ENCODE data around the gene GDF7. TPM values are rescaled to one million over a fixed set of nuclear protein-coding genes. Genes with fewer than 3 reads are reported as not detected.
A peak's percentile ranks its signal among the peaks of the same experiment; 100 is the strongest.

GDF7 gene
- total and polyA plus RNA-seq, 10 donors = 0.83 to 3.8 (median 1.9) TPM

- intact Hi-C loops (cut with DNase I; ENCODE audit: low total_unique reads) = no loop called here
- H3K36me3 ChIP-seq = peaks cover 0 to 54% (median 0%) of the 10 kb centered on the region in 6 donors
- peak overlapping the region in 5 of 8 donors; percentile 29 to 74 (median 63) for H3K27ac ChIP-seq
- H3K4me3 ChIP-seq = peak overlapping the region in 1 of 8 donors; percentile 21
- no peaks in the 10 kb centered on the region for H3K27me3 ChIP-seq (replicated peaks in 1 of 7)
- no peaks in the 10 kb centered on the region for H3K9me3 ChIP-seq
- 11 to 33% (median 23%) methylated on average over 4 of the region's 4 CpGs for WGBS, 5 donors
- no peak for DNase-seq
- TF ChIP-seq POLR2AphosphoS5 (IDR thresholded peaks at IDR 0.05) = no peak
- peaks cover 0 to 22% (median 17%) of the 10 kb centered on the region in 6 donors for H3K4me1 ChIP-seq
These were observed 32.1 kb downstream of the GDF7 start for GRCh38 chr2:20698916-20699613.

GRCh38 chr2:20702563-20702962 is 35.6 kb downstream of the GDF7 start:
- no peak overlapping the region for H3K4me3 ChIP-seq
- H3K36me3 ChIP-seq = peaks cover 0 to 23% (median 0%) of the 10 kb centered on the region in 6 donors
- no peak for DNase-seq
- no peaks in the 10 kb centered on the region for H3K27me3 ChIP-seq (replicated peaks in 1 of 7)
- TF ChIP-seq POLR2AphosphoS5 (IDR thresholded peaks at IDR 0.05) = no peak
- no peak overlapping the region for H3K27ac ChIP-seq
- intact Hi-C loops (cut with DNase I; ENCODE audit: low total_unique reads) = no loop called here
- H3K9me3 ChIP-seq = no peaks in the 10 kb centered on the region
- WGBS, 5 donors = 88 to 94% (median 90%) methylated on average over 5 of the region's 5 CpGs
- peaks cover 0 to 22% (median 17%) of the 10 kb centered on the region in 6 donors for H3K4me1 ChIP-seq

DNA sequence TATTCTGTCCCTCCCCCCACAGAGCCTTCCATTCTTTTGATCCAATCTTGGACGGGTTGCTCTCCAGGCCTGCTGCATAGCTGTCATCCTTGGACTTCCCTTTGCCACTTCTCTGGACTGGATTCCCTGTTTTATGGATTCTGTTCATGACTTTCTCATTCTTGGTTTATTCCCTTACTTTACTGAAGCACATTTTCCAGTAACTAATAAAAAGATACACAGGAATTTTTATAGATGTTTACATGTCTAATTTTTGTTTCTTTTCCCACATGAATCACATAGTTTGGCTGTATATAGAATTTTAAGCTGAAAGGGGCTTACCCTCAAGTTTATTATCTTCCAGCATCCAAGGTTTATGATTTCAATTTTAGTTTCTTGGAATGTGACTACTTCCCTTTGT is 37.9 kb downstream of the GDF7 start:
- intact Hi-C loops (cut with DNase I; ENCODE audit: low total_unique reads) = no loop called here
- 86 to 93% (median 88%) methylated on average over 1 of the region's 1 CpG for whole genome bisulfite sequencing, 5 donors

DNA sequence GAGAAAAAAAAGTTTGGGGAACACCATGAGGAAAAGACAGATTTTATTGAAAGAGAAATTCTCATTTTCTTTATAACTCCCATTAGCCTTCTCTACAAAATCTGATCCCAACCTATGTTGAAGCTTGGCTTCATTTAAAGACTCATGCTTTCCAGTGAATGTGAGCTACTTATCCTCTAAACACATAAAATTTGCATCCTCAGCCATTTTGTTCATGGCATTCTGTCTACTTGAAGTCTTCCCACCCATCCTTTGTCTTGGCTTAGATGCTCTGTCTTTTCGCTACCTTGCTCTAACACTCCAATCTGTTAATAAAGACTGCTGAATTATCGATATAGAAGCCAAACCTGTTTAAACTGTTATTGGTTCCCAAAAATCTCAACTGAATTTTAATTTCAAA is 39.3 kb downstream of the GDF7 start:
- intact Hi-C loops (cut with DNase I; ENCODE audit: low total_unique reads) = no loop called here
- H3K27ac ChIP-seq = no peak overlapping the region

More for the DNA sequence above, 37.9 kb downstream of the GDF7 start:
- DNase-seq = no peak
- peaks cover 0 to 14% (median 0%) of the 10 kb centered on the region in 6 donors for H3K36me3 ChIP-seq
- H3K4me1 ChIP-seq = peaks cover 0 to 9% (median 3%) of the 10 kb centered on the region in 6 donors
- no peak overlapping the region for H3K27ac ChIP-seq
- TF ChIP-seq POLR2AphosphoS5 (IDR thresholded peaks at IDR 0.05) = no peak
- TF ChIP-seq CTCF (IDR thresholded peaks at IDR 0.05 in 8 of 11, conservative IDR thresholded peaks at IDR 0.05 in 3 of 11) = no peak
- no peak for TF ChIP-seq POLR2A (IDR thresholded peaks at IDR 0.05)
- no peaks in the 10 kb centered on the region for H3K27me3 ChIP-seq (replicated peaks in 1 of 7)
- no peaks in the 10 kb centered on the region for H3K9me3 ChIP-seq
- no peak overlapping the region for H3K4me3 ChIP-seq

More for the DNA sequence above, 39.3 kb downstream of the GDF7 start:
- Histone ChIP-seq H3K36me3 (peaks cover 0 to 10% (median 0%) of the 10 kb centered on the region in 6 donors), H3K4me3 (no peak overlapping the region), H3K9me3 (no peaks in the 10 kb centered on the region), H3K4me1 (no peaks in the 10 kb centered on the region), H3K27me3 (replicated peaks in 1 of 7) (no peaks in the 10 kb centered on the region)
- no peak for DNase-seq
- no peak for TF ChIP-seq CTCF (IDR thresholded peaks at IDR 0.05 in 8 of 11, conservative IDR thresholded peaks at IDR 0.05 in 3 of 11)
- no peak for TF ChIP-seq POLR2AphosphoS5 (IDR thresholded peaks at IDR 0.05)
- no peak for TF ChIP-seq POLR2A (IDR thresholded peaks at IDR 0.05)
- 96 to 99% (median 96%) methylated on average over 2 of the region's 2 CpGs for WGBS, 5 donors
